ENCODE data around the gene STAG3. TPM values are rescaled to one million over a fixed set of nuclear protein-coding genes. Genes with fewer than 3 reads are reported as not detected.

Gene STAG3
- total and polyA plus RNA-seq, 2 of the 4 experiments (the other 2 are of a cell fraction): 0.36 to 0.65 TPM

DNA sequence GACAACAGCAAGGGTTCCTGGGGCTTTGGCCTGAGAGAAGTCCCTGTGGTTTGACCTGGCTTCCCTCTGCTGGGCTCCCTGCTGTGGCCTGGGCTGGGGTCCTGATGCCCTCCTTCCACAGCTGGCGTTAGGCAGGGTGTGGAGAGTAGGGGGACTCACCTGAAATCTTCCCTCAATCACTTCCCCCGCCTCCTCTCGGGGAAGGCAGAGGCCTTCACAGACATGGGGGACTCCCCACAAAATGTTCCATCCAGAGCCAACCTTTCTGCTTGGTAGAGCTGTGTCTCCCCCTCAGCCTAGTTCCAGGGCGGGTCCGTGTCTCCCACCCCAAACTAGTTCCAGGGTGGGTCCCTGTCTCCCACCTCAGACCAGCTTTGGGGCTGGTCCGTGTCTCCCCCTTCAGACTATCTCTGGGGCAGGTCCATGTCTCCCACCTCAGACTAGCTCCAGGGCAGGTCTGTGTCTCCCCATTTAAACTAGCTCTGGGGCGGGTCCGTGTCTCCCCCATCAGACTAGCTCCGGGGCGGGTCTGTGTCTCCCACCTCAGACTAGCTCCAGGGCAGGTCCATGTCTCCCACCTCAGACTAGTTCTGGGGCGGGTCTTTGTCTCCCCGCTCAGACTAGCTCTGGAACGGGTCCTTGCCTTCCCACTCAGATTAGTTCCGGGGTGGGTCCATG is 44.2 kb downstream of the STAG3 start:
- Histone ChIP-seq H2BK15ac (ENCODE audit: low read depth, low read length) (no peak overlapping the region), H2BK5ac (ENCODE audit: low read depth, low read length, poor library complexity, severe bottlenecking) (no peak overlapping the region), H4K91ac (ENCODE audit: insufficient read depth, low read depth, low read length) (no peak overlapping the region), H4K20me1 (ENCODE audit: insufficient read depth, low read length) (no peaks in the 10 kb centered on the region), H3K18ac (ENCODE audit: low read depth, low read length) (no peak overlapping the region), H3K4ac (ENCODE audit: low read depth, low read length) (no peak overlapping the region), H3K56ac (ENCODE audit: extremely low read depth, insufficient read depth, low read length) (no peak overlapping the region), H2AK9ac (replicated peaks; ENCODE audit: low read depth, low read length, poor library complexity) (no peak overlapping the region), H3K27me3 (ENCODE audit: control insufficient read depth, insufficient read depth, low read length) (no peaks in the 10 kb centered on the region), H3K27ac (ENCODE audit: insufficient read depth, low read length) (no peak overlapping the region), H2BK20ac (ENCODE audit: low read depth, low read length) (no peak overlapping the region), H4K5ac (ENCODE audit: low read depth, low read length) (no peak overlapping the region), H3K79me1 (ENCODE audit: low read depth in 1 of 2, low read length in 2 of 2) (no peaks in the 10 kb centered on the region), H4K8ac (ENCODE audit: low read depth in 2 of 2, low read length in 2 of 2) (no peak overlapping the region), H2BK120ac (ENCODE audit: low read depth, low read length) (no peak overlapping the region), H3K9me3 (ENCODE audit: control insufficient read depth, insufficient read depth, low read length) (no peaks in the 10 kb centered on the region), H3K9me1 (ENCODE audit: insufficient read depth, low read length) (no peaks in the 10 kb centered on the region), H3K9ac (ENCODE audit: low read depth, low read length) (no peak overlapping the region), H3K14ac (replicated peaks; ENCODE audit: low read depth, low read length) (no peak overlapping the region), H3K36me3 (ENCODE audit: control insufficient read depth, insufficient read depth, low read length) (peaks cover 16% of the 10 kb centered on the region; the same call in 1 of the 2 replicates), H2AK5ac (ENCODE audit: low read depth, low read length) (no peak overlapping the region), H3K23ac (ENCODE audit: low read depth, low read length) (no peak overlapping the region), H3K4me2 (ENCODE audit: low read depth, low read length) (no peak overlapping the region), H2AFZ (replicated peaks; ENCODE audit: low read length, poor library complexity) (no peak overlapping the region), H3K4me3 (ENCODE audit: insufficient read depth, low read depth, low read length) (no peak overlapping the region), H3K4me1 (ENCODE audit: control insufficient read depth, insufficient read depth, low read length) (no peaks in the 10 kb centered on the region)
- BruUV-seq (replicated peaks): no TSS peak
- WGBS, 2 experiments (ENCODE audit: extremely low coverage in 2 of 2, insufficient read length in 1 of 2): 91% methylated on average over 8 of the region's 14 CpGs; no CpG with 5 or more reads in 1 of the 2 experiments
- dilution Hi-C loops (cut with HindIII; ENCODE audit: low sequenced_read_pairs, unreplicated experiment) (no loop called here), intact Hi-C loops (cut with micrococcal nuclease) (no loop called here), in situ Hi-C loops (cut with MboI; ENCODE audit: low sequenced_read_pairs) (no loop called here)
- DNase-seq (no peak), ATAC-seq (ENCODE audit: low read depth) (no peak)
- ChIA-PET POLR2A (ENCODE audit: unreplicated experiment) (interaction anchor here (0.6 kb wide), 1 partner anchor 68 kb away, joined by 3 read pairs; no protein-coding TSS in a partner anchor), CTCF (no interaction called here)
- TF ChIP-seq MAZ (IDR thresholded peaks at IDR 0.05; ENCODE audit: borderline replicate concordance, low read depth, low read length) (no peak), MAFK (IDR thresholded peaks at IDR 0.05; ENCODE audit: low read depth, low read length) (no peak), RAD21 (IDR thresholded peaks at IDR 0.05; ENCODE audit: low read length) (no peak), BHLHE40 (IDR thresholded peaks at IDR 0.05; ENCODE audit: low read depth, low read length) (no peak), RFX5 (IDR thresholded peaks at IDR 0.05; ENCODE audit: low read depth, low read length) (no peak)
- TF ChIP-seq, protein P1, sequence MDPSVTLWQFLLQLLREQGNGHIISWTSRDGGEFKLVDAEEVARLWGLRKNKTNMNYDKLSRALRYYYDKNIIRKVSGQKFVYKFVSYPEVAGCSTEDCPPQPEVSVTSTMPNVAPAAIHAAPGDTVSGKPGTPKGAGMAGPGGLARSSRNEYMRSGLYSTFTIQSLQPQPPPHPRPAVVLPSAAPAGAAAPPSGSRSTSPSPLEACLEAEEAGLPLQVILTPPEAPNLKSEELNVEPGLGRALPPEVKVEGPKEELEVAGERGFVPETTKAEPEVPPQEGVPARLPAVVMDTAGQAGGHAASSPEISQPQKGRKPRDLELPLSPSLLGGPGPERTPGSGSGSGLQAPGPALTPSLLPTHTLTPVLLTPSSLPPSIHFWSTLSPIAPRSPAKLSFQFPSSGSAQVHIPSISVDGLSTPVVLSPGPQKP (IDR thresholded peaks at IDR 0.05; ENCODE audit: borderline replicate concordance, low read depth, low read length): no peak

Measured in IMR-90 (cell line).